Stimulated activated CD8-positive, alpha-beta memory T cell treated with anti-CD3 and anti-CD28 coated beads, Interleukin-15, amount 100 ng/mL, for 48 hours (primary cell): ENCODE data around the gene EFCAB9.
"Not testable (repeated sequence)": the region's sequence is repeated elsewhere in the genome, so short reads cannot be mapped to it uniquely, and the experiment has no call there.

Source experiments
- DNase-seq, 2 donors: peaks; one replicate each; pipeline ENCODE4 v3.0.0-alpha.2; 2020; ENCODE audit warnings: low read depth in 2 of 2

Gene EFCAB9

DNA sequence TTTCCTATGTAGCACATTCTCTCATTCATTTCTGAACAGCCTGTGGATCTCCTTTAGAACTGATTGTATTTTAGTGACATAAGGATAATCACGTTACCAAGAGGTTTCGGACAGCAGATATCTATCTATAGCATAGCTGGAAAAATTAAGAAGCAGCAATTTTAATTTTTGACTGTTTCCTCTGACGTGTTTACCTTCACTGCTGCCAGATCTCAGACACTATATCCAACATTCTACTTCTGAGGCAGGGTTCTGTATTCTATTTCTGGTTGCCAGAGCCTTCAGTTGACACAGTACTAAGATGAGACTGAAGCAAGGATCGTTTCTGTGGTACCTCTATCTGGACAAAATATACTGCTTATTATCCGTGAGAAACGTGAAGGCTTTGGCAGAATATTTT lies at the start of gene EFCAB9:
TSS of gene EFCAB9 (plus strand) at position 301 of the 400 bp plus-strand sequence. CDS start at position 302, 1 bp downstream.
- no peak for DNase-seq

DNA sequence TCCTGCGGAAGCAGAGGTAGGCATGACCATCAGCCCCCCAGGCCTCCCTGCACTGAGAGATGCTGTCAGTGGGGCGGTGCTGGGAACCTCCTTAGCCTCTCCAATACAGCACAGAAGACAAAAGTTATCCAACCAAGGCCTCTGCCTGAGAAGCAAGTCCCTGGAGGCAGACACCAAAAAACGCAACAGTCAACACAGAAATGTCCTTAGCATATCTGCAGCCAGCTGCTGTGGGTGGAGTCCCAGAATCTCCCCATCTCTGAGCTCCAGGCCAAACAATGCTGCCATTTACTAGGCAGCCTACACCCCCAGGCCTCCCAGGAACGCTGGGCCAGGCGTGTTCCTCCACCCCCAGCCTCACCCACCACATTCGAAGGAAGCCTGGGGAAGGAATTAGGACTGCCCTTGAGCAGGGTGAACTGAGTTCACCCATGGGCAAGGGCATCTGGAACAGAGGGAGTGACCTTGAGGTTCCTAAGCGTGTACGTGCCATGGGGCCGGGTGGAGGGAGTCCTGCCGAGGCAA lies 49.6 kb upstream of the EFCAB9 start:
- no peak for DNase-seq

DNA sequence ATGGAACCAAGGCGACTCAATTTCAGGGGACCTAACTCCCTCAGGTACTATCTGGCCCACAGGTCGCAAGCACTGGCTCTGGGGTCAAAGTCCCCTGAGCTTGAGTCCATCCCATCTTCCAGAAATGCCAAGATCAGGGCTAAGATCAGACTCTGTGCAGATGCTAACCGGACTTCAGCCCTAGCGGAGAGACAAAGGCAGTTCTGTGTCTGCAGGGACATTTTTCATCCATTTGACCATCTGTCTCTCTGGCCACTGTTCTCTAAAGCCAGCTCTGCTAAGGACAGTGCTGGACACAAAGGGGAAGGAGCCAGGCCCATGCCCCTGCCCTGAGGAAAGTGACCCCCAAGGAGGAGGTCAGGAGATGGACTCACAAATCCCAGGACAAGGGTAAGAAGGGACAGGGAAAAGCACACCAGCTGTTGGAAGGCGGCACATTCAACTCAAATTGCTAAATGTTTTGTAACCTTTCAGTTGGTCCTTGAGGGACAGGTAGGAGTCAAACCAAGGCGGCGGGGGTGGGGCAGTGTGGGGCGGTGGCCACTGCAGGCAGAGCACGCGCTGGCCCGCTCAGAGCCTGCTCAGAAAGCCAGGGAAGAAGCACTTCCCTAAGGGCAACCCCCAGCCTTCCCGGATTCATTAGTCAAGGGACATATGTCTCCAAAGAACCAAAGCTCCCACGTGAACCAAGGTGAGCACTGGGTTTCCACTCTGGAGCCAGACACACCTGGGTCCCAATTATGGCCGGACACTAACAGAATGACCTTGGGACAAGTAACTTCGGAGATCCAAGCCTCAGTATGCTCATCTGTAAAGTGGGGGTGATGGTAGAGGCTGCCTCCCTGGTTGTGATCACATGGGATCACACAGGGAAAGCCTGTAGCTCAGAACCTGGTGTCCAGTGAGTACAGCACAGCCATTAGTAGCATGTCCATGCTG lies 48.8 kb upstream of the EFCAB9 start:
- DNase-seq = no peak

DNA sequence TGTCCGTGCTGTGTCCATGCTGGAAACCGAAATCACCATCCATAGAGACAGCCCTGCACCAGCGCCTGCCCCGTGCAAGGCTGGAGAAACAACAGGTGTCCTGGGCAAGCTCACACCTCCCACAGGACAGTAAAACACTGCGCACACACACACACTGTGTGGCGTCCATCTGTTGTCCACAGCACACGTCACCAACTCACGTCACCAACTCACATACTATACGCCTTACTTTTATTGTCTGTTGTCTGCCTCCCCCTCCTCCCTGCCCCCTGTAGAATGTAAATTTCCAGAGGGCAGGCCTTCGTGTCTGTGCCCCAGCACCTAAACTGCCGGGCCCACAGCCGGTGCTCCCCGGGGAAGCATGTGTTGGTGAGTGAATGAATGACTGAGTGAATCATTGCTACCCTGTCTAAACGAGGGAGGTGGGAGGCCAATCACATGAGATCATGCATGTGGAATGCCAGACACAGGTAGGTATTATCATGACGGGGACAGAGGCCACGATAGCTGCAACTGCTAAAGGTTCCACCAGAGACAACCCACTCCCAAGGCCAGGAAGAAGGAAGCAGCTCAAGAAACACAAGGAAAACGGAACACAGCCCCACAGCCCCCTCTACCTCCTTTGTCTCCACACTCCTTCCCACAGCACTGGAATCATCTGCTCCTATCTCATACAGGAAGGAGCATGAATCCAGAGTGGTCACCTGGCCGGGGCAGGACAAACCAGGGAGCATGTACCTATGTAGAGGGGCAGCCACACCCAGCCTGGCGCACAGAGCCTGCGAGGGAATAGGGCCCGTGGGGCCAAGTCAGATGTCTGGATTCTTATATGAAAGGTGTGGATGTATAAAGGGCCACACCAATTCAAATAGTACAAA lies 47.9 kb upstream of the EFCAB9 start:
- DNase-seq = no peak

DNA sequence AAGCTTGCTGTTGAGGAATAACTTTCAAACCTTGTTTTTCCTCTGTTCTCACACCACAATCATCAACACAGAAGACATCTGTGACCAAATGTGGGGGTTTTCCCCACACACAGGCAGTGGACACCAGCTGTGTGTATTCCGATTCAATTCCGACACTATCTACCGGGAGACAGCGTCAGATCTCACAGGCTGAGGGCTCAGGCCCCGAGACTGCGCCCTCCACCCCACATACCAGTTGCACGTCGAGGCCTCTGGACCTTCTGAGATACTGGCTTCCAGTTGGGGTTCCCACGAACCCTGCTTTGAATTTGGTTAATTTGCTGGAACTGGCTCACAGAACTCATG lies 47.3 kb upstream of the EFCAB9 start:
- DNase-seq = no peak

DNA sequence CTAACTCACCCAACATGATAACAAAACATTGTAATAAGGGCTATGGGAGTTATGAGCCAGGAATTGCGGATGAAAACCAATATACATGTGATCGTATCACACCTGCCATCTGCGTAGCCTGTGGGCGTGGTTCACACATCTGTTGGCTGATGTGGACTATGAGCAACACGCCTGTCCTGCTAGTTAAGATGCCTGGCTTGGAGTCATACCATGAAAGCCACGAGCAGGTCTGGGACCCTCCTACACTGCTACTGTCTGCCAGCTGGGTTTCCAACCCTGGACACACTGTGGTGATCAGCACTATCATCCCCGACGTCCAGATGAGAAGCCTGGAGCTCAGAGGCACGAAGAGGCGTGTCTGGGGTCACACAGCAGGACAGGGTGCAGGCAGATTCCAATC lies 46.1 kb upstream of the EFCAB9 start:
- DNase-seq = no peak

DNA sequence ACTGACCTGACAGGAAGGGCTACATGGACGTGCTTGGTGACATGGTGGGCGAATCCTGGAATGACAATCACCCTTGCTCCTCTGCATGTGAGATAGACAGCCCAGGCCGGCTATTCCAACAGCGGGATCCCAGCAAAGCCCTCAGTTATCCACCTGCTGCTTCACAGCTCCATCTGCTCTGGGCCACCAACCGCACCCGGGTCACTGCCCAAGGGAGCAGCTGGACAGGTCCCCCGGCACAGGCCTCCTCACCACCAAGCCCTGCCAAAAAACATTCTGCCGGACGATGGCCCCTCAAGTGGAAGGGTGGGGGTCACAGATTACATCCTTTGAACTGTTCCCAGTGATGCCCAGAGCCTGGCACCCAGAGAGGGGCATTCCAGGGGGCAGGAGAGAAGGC lies 45.6 kb upstream of the EFCAB9 start:
- no peak for DNase-seq

DNA sequence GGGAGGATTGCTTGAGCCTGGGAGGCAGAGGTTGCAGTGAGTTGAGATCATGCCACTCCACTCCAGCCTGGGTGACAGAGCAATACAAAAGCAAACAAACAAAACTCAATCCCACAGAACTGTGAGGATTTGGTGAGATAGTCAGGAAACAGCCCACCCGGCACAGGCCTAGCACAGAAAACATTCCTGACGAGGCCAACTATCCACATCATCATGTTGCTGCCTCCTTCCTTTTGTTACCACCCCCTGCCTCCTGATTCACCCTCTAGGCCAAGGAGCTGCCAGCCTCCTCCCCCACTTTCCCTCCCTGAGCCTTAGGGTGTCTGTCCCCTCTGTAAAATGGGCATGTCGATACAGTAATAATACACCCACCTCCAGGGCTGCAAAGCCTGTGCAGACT lies 44.9 kb upstream of the EFCAB9 start:
- no peak for DNase-seq

DNA sequence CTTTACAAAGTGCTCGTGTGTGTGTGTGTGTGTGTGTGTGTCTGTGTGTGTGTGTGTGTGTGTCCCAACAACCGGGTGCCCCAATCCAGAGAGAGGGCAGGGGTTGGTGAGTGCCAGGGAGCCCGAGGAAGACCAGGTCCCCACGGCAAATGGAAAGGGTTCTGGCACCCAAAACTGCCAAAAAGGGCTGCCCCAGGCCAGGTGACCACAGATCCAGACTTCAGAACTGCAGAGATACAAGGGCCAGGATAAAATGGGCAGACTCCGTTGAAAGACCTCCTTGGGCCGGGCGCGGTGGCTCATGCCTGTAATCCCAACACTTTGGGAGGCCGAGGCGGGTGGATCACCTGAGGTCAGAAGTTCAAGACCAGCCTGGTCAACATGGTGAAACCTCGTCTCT lies 44.5 kb upstream of the EFCAB9 start:
- not testable (repeated sequence) for DNase-seq

DNA sequence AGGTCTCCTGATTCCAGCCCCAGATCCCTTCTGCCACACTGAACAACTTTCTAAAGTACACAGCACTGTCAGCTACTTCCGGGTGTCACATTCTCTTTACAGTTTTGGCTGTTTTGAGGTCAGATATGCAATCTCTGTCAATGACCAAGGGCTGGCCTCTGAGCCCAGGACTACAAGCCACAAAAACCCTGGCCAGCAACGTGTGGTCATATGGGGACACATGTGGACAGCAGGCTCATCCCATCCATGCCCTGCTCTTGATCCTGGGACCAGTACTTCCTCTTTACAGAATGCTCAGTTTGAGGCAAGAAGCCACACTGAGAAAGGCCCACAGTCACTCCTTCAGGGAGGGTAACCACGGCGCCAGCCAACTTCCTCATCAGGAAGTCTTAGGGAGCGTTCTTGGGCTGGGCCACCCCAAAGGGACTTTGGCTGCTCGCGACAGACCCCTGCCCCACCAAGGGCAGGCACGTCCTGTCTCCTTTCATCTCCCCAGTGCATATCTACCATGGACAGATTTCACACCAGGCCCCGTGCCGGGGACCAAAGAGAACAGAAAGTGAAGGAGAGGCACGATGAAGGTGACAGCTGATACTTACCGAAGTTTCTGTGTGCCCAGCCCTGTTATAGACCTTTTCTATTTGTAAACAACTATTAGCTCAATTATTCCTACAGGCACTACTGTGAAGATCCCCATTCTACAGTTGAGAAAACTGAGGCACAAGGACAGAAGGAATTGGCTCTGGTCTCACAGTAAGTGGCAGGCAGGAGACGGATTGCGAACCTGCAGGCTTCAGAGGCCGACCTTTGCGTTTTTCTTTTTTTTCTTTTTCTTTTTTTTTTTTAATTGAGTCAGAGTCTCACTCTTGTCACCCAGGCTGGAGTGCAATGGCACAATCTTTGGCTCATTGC lies 43.2 kb upstream of the EFCAB9 start:
- no peak for DNase-seq

DNA sequence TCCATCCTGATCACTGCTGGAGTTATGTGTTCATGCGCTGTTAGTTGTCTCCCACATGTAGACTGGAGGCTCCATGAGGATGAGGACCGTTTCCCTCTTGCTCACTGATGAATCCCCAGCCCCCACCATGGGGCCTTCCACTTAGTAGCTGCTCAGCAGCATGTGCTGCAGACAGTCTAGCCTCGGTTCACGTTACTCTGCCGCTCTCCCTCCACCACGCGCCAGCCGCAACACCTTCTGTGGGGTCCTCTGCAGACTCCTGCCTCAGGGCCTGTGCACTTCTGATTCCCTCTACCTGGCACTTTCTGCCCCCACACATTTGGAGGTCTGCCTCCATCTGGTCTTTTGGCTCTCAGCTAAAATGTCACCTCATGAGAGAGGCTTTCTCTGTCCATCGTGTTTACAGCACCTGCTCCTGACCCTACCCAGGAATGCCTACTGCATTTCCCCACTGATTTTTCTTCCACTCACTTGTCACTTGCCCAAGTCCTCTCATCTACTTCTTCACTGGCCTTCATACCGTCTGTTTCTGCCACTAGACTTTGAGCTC lies 42.2 kb upstream of the EFCAB9 start:
- no peak for DNase-seq

DNA sequence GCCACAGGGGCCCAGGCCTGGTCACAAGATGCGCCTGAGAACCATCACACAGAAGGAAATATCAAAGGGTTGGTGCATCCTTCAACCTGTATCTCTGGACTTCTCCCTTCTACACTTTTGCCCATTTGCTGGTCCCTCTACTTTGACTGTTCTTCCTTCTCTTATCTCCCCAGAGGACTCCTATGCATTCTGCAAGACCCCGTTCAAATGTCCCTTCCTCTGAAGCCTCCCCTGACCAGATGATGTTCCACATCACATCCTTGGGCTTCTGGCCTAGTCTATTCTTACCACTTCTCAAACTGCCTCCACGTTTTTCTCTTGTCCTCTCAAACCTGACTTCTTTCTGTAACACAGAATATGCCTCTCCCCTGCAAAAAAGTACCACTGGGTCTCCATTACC lies 40.3 kb upstream of the EFCAB9 start:
- DNase-seq = no peak

DNA sequence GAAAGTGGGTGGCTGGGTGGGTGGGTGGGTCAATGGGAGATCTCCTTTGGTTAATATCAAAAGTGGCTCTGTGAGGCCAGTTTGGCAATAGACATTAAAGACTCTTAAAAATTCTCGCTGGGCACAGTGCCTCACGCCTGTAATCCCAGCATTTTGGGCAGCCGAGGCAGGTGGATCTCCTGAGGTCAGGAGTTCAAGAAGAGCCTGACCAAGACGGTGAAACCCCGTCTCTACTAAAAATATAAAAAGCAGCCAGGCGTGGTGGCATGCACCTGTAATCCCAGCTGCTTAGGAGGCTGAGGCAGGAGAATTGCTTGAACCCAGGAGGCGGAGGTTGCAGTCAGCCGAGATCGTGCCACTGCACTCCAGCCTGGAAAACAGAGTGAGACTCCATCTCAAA lies 38.9 kb upstream of the EFCAB9 start:
- DNase-seq = not testable (repeated sequence)

DNA sequence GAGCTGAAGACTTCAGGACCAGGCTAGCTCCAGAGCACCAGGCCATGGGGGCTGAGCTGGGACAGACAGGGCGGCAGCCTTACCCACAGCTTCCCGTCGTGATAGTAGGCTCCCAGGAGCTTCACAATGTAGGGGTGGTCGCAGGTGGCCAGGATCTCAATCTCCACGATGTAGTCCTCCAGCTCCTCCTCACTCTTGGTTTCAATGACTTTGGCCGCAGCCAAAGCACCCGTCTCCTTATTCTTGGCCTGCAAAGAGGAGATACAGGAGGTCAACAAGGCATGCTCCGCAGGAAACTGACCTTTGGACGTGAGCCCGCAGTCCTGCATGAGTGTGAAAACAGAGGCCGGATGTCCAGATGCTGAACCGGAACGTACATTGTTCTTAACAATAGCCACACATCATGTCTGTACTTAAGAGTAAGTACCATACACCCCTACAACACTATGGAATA lies 37.4 kb upstream of the EFCAB9 start:
- DNase-seq = no peak

DNA sequence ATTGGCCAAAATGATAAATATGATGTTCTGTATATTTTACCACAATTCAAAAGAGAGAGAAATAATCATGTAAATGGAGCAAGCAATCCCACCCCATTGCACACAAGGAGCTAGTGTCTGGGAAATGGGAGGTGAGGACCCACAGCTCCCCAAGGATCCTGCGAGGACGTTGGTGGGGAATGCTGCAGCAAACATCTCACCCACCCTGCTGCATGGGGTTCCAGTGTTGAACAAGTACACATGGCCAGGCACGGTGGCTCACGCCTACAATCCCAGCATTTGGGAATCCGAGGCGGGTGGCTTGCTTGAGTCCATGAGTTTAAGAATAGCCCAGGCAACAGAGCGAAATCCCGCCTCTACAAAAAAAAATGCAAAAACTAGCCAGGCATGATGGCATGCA lies 35.0 kb upstream of the EFCAB9 start:
- no peak for DNase-seq

DNA sequence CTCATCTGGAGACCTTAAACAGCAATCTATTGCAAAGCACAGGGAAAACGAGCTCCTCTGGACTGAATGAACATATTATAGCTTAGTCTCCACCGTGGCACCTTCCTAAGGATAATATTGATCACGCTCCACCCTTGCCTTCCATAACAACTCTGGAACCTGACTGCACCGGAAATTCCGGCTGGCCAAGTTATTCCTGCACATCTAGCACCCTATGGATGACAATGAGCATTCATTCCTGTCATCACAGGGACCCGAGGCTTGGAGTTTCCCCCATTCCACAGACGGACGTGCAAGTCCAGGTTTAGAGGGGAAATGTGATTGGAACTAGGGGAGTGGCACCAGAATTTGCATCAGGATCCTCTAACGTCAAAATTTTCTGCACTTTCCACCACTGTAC lies 33.5 kb upstream of the EFCAB9 start:
- no peak for DNase-seq

DNA sequence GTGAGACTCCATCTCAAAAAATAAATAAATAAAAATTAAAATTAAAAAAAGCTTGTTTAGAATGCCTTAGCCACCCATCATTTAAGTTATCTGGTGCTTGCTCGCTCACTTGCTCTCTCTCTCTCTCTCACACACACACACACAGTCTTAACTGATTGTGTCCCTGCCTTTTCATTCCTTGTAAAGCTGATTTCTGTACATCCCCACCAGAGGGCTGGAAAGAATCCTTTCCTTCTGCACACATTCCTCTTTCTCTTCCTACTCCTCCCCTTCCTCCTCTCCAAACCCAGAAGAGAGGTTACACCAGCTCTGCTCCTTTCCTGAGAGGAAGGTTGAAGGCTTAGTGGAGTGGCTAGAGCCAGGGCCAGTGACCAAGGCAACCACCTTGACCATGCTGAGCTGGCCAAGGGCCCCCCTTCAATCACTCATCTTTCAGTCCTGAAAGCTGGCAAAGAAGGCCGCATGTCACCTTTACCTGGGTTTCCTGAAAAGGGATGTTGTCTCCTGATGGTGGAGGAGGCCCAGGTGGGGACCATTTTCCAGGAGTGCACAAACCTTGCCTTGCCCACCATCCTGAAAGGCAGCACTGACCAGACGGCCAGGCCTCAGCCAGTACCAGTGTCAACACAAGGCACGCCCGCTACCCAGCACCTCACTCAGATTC lies 31.5 kb upstream of the EFCAB9 start:
- DNase-seq = no peak

DNA sequence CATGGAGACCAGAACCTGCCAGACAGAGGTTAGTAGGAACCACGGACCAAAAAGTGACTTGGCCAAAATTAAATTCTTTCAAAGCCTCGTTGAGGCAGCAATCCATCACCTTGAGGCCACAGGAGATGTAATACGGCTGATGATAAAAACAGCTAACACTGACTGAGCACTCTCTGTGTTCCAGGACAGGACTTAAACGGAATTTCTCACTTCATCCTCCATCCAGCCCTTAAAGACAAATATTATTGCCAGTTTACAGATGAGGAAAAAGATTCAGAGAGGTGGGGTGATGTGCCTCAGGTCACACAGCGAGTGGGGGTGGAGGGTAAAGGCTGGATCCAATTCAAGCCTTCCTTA lies 31.0 kb upstream of the EFCAB9 start:
- no peak for DNase-seq

DNA sequence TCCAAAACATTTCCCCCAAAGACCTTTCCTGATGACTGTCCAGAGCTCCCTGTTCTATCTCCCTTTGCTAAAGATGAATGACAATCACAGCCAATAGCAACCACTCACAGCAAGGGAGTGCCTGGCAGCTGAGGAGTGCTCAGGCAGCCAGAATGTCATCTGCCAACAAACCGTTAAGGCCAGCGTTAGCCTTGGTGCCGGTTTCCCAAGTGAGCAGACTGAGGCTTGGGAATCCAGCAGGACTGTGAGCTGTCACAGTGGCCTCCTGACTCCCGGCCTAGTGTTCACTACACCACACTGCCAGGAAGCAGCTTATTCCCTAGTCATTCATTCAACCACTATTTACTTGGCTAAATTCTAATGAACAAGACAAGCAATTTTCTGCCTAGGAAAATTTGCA lies 30.6 kb upstream of the EFCAB9 start:
- no peak for DNase-seq

DNA sequence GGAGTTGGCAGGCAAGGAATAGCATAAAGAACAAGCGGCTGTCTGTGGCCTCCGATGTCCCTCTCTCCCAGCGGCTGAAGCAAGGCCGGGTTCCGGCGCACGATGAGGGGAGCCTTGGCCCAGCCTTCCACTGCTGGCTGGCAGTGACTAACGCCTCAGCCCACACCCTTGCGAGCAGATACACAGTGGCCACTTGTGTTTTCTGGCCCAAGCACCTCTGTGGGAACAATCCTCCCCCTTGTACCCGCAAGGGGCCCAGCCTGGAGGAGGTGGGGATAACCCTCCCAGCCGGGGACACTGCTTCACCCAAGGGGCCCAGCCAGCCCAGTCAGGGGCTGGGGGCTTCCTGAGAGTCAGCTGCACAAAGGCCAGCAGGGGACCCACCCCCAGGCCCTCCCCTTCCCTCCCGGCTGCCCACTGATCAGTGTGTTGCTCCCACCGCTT lies 29.2 kb upstream of the EFCAB9 start:
- DNase-seq = no peak

DNA sequence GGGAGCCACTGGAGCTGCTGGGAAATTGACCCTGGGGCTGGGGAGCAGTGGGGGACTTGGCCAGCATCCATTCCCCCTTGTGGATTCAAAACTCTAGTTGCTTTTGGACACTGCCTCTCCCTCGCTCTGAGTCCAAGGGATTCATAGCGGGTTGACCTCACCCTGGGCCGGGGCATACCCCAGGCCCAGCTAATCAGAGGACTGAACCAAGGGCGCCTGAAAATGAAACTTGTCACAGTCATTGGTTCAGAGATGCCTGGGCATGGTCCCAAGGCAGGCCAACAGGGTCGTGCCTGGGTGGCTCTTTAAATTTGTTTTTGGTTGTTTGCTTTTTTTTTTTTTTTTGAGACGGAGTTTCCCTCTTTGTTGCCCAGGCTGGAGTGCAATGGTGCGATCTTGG lies 28.5 kb upstream of the EFCAB9 start:
- no peak for DNase-seq
